ENCODE data around the gene GRK5. TPM values are rescaled to one million over a fixed set of nuclear protein-coding genes. Genes with fewer than 3 reads are reported as not detected.

Gene GRK5
- total and polyA plus RNA-seq, 4 donors, result 73.8 to 112 (median 101) TPM

DNA sequence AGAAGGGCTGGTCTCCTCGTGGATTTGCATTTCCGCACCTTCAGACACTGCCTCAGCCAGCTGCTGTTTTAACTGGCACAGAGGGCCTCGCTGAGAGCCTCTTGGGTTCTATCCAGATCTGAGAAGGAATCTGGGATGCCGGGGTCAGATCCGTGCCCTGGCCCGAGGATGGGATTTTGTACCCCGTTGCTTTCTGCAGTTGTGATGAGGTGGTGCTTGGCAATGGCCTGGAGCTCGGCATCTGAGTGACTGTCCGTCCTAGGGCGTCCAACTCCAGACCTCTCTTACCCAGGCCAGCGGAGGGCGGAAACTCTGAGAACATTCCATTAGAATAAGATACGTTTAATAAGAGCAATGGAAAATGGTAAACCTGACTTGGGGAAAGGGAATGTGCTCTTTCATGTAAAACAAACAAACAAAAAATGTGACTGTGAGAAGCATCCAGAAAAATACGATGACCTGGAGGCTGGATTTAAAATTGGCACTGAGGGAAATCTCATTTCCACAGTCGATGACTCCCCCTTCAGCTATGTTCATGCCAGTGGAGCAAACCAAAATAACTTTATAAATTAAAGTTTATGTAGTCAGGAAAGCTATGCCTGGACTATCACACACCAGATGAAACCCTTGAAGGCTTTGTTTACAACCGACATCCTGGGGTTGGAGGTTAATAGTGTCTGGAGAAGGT lies 39.6 kb downstream of the GRK5 start:
- Histone ChIP-seq H3K36me3 (ENCODE audit: control insufficient read depth in 1 of 2, insufficient read depth in 2 of 2, low read length in 1 of 2) (no peaks in the 10 kb centered on the region), H3K27me3 (ENCODE audit: control insufficient read depth in 1 of 2, insufficient read depth in 2 of 2, low read length in 1 of 2) (no peaks in the 10 kb centered on the region), H3K4me3 (ENCODE audit: low read length in 2 of 2) (no peak overlapping the region), H3K9me3 (ENCODE audit: control insufficient read depth, low read length) (no peaks in the 10 kb centered on the region), H3K4me1 (ENCODE audit: control insufficient read depth in 1 of 2, insufficient read depth in 2 of 2, low read length in 2 of 2) (peaks cover 0 to 5% of the 10 kb centered on the region in 2 donors), H3K27ac (ENCODE audit: low read depth in 1 of 2, low read length in 2 of 2) (peak overlapping the region; percentile 98 to 100)
- peak; percentile 82 to 91 for DNase-seq
- intact Hi-C loops (cut with DNase I), result no loop called here
- 1 to 7% methylated on average over 16 of the region's 16 CpGs for WGBS, 2 donors
- peak; percentile 84 for ATAC-seq (ENCODE audit: low FRiP score)

DNA sequence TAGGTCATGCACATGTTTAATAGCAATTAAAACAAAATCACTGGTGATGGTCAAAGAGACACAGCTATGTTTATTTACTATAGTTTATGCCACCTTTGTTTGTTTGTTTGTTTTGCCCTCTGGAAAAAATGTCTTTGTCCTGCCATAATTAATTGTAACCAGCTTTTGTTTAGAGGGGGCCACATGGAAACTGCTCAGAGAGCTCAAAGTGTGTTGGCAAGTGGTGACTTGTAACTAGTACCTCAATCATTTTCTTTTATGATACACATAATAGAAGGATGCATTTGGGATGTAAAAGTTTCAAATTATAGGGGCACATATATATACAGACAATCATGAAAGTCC lies 40.2 kb downstream of the GRK5 start:
- ATAC-seq (ENCODE audit: low FRiP score), result no peak
- Histone ChIP-seq H3K4me1 (ENCODE audit: control insufficient read depth in 1 of 2, insufficient read depth in 2 of 2, low read length in 2 of 2) (peaks cover 0 to 5% of the 10 kb centered on the region in 2 donors), H3K9me3 (ENCODE audit: control insufficient read depth, low read length) (no peaks in the 10 kb centered on the region), H3K27ac (ENCODE audit: low read depth in 1 of 2, low read length in 2 of 2) (peak overlapping the region; percentile 39 to 98), H3K4me3 (ENCODE audit: low read length in 2 of 2) (no peak overlapping the region), H3K27me3 (ENCODE audit: control insufficient read depth in 1 of 2, insufficient read depth in 2 of 2, low read length in 1 of 2) (no peaks in the 10 kb centered on the region), H3K36me3 (ENCODE audit: control insufficient read depth in 1 of 2, insufficient read depth in 2 of 2, low read length in 1 of 2) (no peaks in the 10 kb centered on the region)
- intact Hi-C loops (cut with DNase I), result no loop called here
- DNase-seq, result no peak

DNA sequence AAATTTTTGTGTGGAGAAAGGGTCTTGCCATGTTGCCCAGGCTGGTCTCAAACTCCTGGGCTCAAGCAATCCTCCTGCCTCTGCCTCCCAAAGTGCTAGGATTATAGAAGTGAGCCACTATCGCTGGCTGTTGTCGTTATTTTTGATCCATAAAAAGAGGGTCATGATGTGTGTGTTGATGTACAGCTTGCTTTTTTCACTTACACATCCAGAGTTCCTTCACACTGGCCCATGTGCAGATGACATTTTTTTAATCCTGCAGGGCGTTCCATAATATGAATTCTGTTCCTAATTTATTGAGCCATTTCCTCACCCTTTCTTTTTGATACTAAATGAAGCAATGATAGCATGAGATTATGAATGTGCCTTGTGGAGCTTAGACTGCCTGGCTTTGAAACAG lies 40.8 kb downstream of the GRK5 start:
- ATAC-seq (ENCODE audit: low FRiP score) (no peak), DNase-seq (no peak)
- H3K36me3 ChIP-seq (ENCODE audit: control insufficient read depth in 1 of 2, insufficient read depth in 2 of 2, low read length in 1 of 2), result no peaks in the 10 kb centered on the region
- H3K27me3 ChIP-seq (ENCODE audit: control insufficient read depth in 1 of 2, insufficient read depth in 2 of 2, low read length in 1 of 2), result no peaks in the 10 kb centered on the region
- no peak overlapping the region for H3K27ac ChIP-seq (ENCODE audit: low read depth in 1 of 2, low read length in 2 of 2)
- peaks cover 3 to 5% of the 10 kb centered on the region in 2 donors for H3K4me1 ChIP-seq (ENCODE audit: control insufficient read depth in 1 of 2, insufficient read depth in 2 of 2, low read length in 2 of 2)
- 76 to 82% methylated on average over 3 of the region's 3 CpGs for WGBS, 2 donors
- no peak overlapping the region for H3K4me3 ChIP-seq (ENCODE audit: low read length in 2 of 2)
- intact Hi-C loops (cut with DNase I), result no loop called here
- H3K9me3 ChIP-seq (ENCODE audit: control insufficient read depth, low read length), result no peaks in the 10 kb centered on the region

DNA sequence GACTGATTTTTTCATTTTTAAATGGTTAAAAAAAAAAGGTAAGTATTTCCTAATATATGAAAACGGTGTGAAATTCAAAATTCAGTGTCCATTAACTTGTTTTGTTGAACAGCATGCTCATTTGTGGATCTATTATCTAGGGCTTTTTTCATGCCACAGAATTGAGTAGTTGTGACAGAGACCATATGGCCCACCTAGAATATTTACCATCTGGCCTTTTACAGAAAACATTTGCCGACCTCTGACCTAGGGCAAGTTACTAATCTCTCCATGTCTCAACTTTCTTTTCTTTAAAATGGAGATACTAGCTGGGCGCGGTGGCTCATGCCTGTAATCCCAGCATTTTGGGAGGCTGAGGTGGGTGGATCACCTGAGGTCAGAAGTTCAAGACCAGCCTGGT lies 41.3 kb downstream of the GRK5 start:
- Histone ChIP-seq H3K9me3 (ENCODE audit: control insufficient read depth, low read length) (no peaks in the 10 kb centered on the region), H3K27me3 (ENCODE audit: control insufficient read depth in 1 of 2, insufficient read depth in 2 of 2, low read length in 1 of 2) (no peaks in the 10 kb centered on the region), H3K4me3 (ENCODE audit: low read length in 2 of 2) (no peak overlapping the region), H3K4me1 (ENCODE audit: control insufficient read depth in 1 of 2, insufficient read depth in 2 of 2, low read length in 2 of 2) (peaks cover 3 to 5% of the 10 kb centered on the region in 2 donors), H3K27ac (ENCODE audit: low read depth in 1 of 2, low read length in 2 of 2) (no peak overlapping the region), H3K36me3 (ENCODE audit: control insufficient read depth in 1 of 2, insufficient read depth in 2 of 2, low read length in 1 of 2) (no peaks in the 10 kb centered on the region)
- ATAC-seq (ENCODE audit: low FRiP score) (no peak), DNase-seq (no peak)
- intact Hi-C loops (cut with DNase I), result no loop called here
- 90 to 92% methylated on average over 4 of the region's 4 CpGs for WGBS, 2 donors

DNA sequence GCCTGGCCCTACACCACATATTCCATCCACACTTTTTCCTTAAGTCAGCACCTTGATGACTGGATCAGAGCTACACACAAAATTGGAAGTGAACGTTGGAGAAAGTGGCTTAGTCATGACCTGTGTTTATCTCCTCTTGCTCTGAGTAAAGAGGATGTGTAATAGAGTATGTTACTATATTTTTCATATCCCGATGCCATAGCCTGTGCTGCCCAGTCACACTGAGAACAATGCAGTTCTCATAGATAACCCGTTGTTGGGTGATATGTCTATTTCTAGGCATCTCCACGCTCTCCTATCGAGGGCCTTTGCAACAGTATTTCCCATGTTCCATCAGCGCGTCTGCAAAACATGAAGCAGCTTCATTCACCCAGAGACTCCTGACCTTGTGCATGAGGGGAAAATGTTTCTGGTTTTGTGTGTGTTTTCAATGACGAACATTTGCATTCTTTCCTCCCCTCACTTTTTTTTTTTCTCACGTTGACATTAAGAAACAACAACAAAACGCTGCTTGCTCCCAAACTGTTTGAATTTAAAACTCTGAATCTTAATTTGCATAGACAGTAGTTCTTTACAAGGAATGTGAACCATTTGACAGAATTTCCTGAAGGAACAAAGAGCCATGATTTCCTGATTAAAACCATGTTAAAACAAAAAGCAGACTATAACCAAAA lies 43.4 kb downstream of the GRK5 start:
- peak overlapping the region in 1 of 2 donors; percentile 69 for H3K27ac ChIP-seq (ENCODE audit: low read depth in 1 of 2, low read length in 2 of 2)
- H3K27me3 ChIP-seq (ENCODE audit: control insufficient read depth in 1 of 2, insufficient read depth in 2 of 2, low read length in 1 of 2), result no peaks in the 10 kb centered on the region
- no peak overlapping the region for H3K4me3 ChIP-seq (ENCODE audit: low read length in 2 of 2)
- intact Hi-C loops (cut with DNase I), result loop anchor here (5.0 to 10.0 kb wide), 4 partner anchors 38 to 122 kb away; partner anchors contain the start of gene GRK5 (in 1 of the 2)
- H3K36me3 ChIP-seq (ENCODE audit: control insufficient read depth in 1 of 2, insufficient read depth in 2 of 2, low read length in 1 of 2), result no peaks in the 10 kb centered on the region
- 26 to 31% methylated on average over 10 of the region's 10 CpGs for WGBS, 2 donors
- no peaks in the 10 kb centered on the region for H3K9me3 ChIP-seq (ENCODE audit: control insufficient read depth, low read length)
- peaks cover 3 to 5% of the 10 kb centered on the region in 2 donors for H3K4me1 ChIP-seq (ENCODE audit: control insufficient read depth in 1 of 2, insufficient read depth in 2 of 2, low read length in 2 of 2)
- DNase-seq, result no peak
- no peak for ATAC-seq (ENCODE audit: low FRiP score)

DNA sequence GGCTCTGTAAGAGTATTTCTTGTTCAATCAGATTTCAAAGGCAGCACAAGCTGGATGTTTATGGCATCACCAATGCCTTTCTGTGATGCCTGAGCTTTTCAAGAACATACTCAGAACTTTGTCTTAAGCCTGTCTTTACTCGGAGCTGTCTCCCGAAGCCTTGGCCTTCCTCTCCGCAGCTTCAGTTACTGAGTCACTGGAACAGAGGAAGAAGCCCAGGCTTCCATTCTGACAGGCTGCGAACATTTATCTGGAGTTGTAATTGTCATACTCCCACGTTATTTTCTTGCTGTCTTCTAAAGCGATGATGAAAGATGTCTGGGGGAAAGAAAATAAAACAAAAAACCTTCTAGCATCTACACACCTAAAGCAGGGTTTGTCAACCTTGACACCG lies 43.9 kb downstream of the GRK5 start:
- 27 to 28% methylated on average over 7 of the region's 7 CpGs for WGBS, 2 donors
- intact Hi-C loops (cut with DNase I), result loop anchor here (5.0 to 10.0 kb wide), 4 partner anchors 39 to 121 kb away; partner anchors contain the start of gene GRK5 (in 1 of the 2)
- Histone ChIP-seq H3K9me3 (ENCODE audit: control insufficient read depth, low read length) (no peaks in the 10 kb centered on the region), H3K36me3 (ENCODE audit: control insufficient read depth in 1 of 2, insufficient read depth in 2 of 2, low read length in 1 of 2) (no peaks in the 10 kb centered on the region), H3K27me3 (ENCODE audit: control insufficient read depth in 1 of 2, insufficient read depth in 2 of 2, low read length in 1 of 2) (no peaks in the 10 kb centered on the region), H3K4me3 (ENCODE audit: low read length in 2 of 2) (no peak overlapping the region), H3K4me1 (ENCODE audit: control insufficient read depth in 1 of 2, insufficient read depth in 2 of 2, low read length in 2 of 2) (peaks cover 3 to 5% of the 10 kb centered on the region in 2 donors), H3K27ac (ENCODE audit: low read depth in 1 of 2, low read length in 2 of 2) (peak overlapping the region in 1 of 2 donors; percentile 94)
- DNase-seq (no peak), ATAC-seq (ENCODE audit: low FRiP score) (no peak)

DNA sequence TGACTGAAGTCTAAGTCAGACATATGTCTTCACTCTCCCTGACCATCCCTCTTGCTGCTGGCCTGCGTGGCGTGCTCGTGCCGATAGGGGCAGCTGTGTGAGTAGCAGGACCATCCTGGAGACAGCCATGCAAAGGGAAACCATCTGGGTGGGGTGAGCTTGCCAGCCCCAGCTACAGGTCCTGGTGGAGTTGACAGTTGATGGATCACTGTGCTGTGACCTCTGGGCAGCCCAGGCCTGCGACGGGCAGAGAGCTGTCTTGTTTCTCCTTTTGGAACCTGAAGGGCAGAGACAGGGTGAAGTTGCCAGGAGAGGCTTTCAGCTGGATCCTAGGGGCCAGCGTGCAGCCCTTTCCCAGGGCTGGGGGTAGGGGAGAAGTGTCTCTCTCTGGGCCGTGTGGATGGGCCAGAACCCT lies 44.7 kb downstream of the GRK5 start:
- 21 to 23% methylated on average over 8 of the region's 8 CpGs for WGBS, 2 donors
- no peaks in the 10 kb centered on the region for H3K27me3 ChIP-seq (ENCODE audit: control insufficient read depth in 1 of 2, insufficient read depth in 2 of 2, low read length in 1 of 2)
- ATAC-seq (ENCODE audit: low FRiP score), result no peak
- H3K4me3 ChIP-seq (ENCODE audit: low read length in 2 of 2), result no peak overlapping the region
- H3K4me1 ChIP-seq (ENCODE audit: control insufficient read depth in 1 of 2, insufficient read depth in 2 of 2, low read length in 2 of 2), result peaks cover 3 to 5% of the 10 kb centered on the region in 2 donors
- H3K27ac ChIP-seq (ENCODE audit: low read depth in 1 of 2, low read length in 2 of 2), result peak overlapping the region; percentile 1 to 94
- DNase-seq, result peak in 1 of 2 donors; percentile 57
- H3K36me3 ChIP-seq (ENCODE audit: control insufficient read depth in 1 of 2, insufficient read depth in 2 of 2, low read length in 1 of 2), result no peaks in the 10 kb centered on the region
- intact Hi-C loops (cut with DNase I), result loop anchor here (5.0 to 10.0 kb wide), 4 partner anchors 40 to 120 kb away; partner anchors contain the start of gene GRK5 (in 1 of the 2)
- no peaks in the 10 kb centered on the region for H3K9me3 ChIP-seq (ENCODE audit: control insufficient read depth, low read length)

DNA sequence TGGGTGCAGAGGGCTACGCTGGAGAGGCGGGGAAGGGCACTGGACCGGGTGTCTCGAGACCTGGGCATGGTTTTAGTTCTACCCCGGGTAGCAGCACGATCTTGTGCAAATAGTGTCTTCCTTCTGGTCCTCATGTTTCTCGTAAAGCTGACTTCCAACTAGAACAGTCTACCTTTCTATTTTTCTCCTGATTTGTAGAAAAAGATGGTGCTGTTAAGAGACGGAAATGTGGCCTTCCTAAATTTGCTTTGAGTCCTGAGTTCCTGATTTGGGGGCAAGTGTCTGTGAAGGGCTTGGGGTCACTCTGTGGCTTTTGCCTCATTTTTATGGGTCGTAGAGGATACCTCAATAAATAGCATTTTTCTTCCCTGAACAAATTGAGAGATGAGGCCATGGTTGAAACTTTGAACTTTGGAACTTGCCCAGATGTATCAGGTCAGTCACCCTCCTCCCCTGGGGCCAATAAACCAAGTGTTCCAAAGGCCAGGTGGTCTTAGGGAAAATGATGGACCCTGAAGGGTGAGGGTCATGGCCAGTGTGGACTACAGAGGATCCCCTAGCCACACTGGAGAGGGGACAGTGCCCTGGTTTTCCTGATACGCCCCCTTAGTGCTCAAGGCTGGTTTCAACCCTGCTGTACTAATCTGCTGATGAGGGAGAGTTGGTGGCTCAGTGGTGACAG lies 45.2 kb downstream of the GRK5 start:
- intact Hi-C loops (cut with DNase I), result loop anchor here (5.0 to 10.0 kb wide), 4 partner anchors 40 to 120 kb away; partner anchors contain the start of gene GRK5 (in 1 of the 2)
- no peak for DNase-seq
- H3K36me3 ChIP-seq (ENCODE audit: control insufficient read depth in 1 of 2, insufficient read depth in 2 of 2, low read length in 1 of 2), result no peaks in the 10 kb centered on the region
- ATAC-seq (ENCODE audit: low FRiP score), result no peak
- H3K4me3 ChIP-seq (ENCODE audit: low read length in 2 of 2), result no peak overlapping the region
- H3K9me3 ChIP-seq (ENCODE audit: control insufficient read depth, low read length), result no peaks in the 10 kb centered on the region
- WGBS, 2 donors, result 77 to 79% methylated on average over 10 of the region's 10 CpGs
- H3K4me1 ChIP-seq (ENCODE audit: control insufficient read depth in 1 of 2, insufficient read depth in 2 of 2, low read length in 2 of 2), result peaks cover 3 to 5% of the 10 kb centered on the region in 2 donors
- peak overlapping the region; percentile 50 to 94 for H3K27ac ChIP-seq (ENCODE audit: low read depth in 1 of 2, low read length in 2 of 2)
- no peaks in the 10 kb centered on the region for H3K27me3 ChIP-seq (ENCODE audit: control insufficient read depth in 1 of 2, insufficient read depth in 2 of 2, low read length in 1 of 2)

All from aorta (tissue), 5 donors.